22Rv1 (cell line): Measurements from ENCODE around the gene FLT4.

Source experiments
- ZFX ChIP-seq: fragments of 450-650 bp; IDR thresholded peaks from 2 replicates; pipeline ENCODE4 v1.6.1; 2017; ENCODE audit warnings: antibody characterized with exemption, borderline replicate concordance
- TF ChIP-seq, protein P1 (sequence below): fragments of 450-650 bp; IDR thresholded peaks from 2 replicates; pipeline ENCODE4 v1.5.1; 2017; ENCODE audit warnings: mild to moderate bottlenecking

DNA sequence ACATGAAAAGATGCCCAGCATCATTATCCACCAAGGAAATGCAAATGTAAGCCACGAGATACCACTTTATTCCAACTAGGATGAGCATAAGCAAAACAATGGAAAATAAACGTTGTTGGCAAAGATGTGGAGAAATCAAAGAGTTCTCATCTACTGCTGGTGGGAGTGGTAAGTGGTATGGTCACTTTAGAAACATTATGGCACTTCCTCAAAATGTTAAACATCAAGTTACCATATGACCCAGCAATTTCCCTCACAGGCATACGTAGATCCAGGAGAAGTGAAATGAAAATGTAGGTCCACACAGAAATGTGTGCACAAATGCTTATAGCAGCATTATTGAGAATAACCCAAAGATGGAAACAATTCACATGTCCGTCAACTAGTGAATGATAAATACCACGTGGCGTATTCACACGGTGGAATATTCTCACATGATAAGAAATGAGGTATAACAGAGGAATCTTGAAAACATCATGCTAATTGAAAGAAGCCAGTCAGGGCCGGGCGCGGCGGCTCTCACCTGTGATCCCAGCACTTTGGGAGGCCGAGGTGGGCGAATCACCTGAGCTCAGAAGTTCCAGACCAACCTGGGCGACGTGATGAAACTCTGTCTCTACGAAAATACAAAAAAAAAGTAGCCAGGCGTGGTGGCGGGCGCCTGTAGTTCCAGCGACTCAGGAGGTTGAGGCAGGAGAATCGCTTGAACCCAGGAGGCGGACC is 16.4 kb upstream of the FLT4 start:
- TF ChIP-seq, protein P1, sequence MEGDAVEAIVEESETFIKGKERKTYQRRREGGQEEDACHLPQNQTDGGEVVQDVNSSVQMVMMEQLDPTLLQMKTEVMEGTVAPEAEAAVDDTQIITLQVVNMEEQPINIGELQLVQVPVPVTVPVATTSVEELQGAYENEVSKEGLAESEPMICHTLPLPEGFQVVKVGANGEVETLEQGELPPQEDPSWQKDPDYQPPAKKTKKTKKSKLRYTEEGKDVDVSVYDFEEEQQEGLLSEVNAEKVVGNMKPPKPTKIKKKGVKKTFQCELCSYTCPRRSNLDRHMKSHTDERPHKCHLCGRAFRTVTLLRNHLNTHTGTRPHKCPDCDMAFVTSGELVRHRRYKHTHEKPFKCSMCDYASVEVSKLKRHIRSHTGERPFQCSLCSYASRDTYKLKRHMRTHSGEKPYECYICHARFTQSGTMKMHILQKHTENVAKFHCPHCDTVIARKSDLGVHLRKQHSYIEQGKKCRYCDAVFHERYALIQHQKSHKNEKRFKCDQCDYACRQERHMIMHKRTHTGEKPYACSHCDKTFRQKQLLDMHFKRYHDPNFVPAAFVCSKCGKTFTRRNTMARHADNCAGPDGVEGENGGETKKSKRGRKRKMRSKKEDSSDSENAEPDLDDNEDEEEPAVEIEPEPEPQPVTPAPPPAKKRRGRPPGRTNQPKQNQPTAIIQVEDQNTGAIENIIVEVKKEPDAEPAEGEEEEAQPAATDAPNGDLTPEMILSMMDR = no peak
- no peak for TF ChIP-seq ZFX
